Measurements from ENCODE around the gene GH2. TPM values are rescaled to one million over a fixed set of nuclear protein-coding genes. Genes with fewer than 3 reads are reported as not detected.
"Not testable (repeated sequence)": the region's sequence is repeated elsewhere in the genome, so short reads cannot be mapped to it uniquely, and the experiment has no call there.

Gene GH2
- total RNA-seq, 4 donors from 2014 or later: not detected

DNA sequence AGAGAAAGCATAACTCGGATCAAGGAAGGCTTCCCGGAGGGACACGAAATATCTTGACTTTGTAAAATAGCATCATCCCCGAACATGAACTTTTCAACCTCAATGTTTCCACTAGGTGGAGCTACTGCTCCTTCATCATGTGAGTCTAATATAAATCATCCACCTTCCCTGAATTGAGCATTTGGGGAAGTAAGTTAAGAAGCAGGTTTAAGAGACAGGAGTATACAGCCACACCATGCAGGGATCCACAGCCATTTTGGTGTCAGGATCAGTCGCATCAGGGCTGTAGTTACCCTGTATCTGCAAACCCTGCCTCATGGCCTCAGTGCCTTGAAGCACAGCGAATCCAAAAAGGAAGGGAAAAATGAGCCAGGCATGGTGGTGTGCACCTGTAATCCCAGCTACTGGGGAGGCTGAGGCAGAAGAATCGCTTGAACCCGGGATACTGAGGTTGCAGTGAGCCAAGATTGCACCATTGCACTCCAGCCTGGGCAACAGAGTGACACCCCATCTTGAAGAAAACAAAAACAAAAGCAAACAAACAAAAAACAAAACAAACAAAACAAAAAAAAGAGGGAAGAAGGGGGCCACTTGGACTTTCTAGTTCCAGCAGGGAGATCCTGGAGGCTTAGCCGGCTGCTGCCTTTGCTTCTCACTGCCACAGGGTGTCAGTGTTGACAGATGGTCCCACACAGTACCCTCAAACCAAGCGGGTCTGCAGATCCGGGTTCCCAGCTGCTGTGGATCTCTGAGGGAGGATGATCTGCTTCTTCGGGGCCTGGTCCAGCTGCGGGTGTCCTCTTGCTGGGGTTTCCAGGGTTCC, 7.5 kb upstream of the GH2 start:
- WGBS, 2 donors: 29 to 36% methylated on average over 12 of the region's 13 CpGs
- H3K9me3 ChIP-seq, H3K27me3 ChIP-seq, H3K36me3 ChIP-seq, H3K4me3 ChIP-seq, H3K27ac ChIP-seq, H3K4me1 ChIP-seq: not testable (repeated sequence)
- peak in 1 of 2 donors; percentile 50 for DNase-seq (ENCODE audit: low spot score in 2 of 2)
- TF ChIP-seq CTCF (IDR thresholded peaks at IDR 0.05): peak; percentile 27 to 41 (median 31)

GRCh38 chr17:63885119-63885518, 3.4 kb upstream of the GH2 start:
- 85 to 92% methylated on average over 10 of the region's 11 CpGs for WGBS, 2 donors
- not testable (repeated sequence) for DNase-seq (ENCODE audit: low spot score in 2 of 2); H3K9me3 ChIP-seq; H3K27me3 ChIP-seq; H3K4me3 ChIP-seq; H3K4me1 ChIP-seq; H3K27ac ChIP-seq; H3K36me3 ChIP-seq

DNA sequence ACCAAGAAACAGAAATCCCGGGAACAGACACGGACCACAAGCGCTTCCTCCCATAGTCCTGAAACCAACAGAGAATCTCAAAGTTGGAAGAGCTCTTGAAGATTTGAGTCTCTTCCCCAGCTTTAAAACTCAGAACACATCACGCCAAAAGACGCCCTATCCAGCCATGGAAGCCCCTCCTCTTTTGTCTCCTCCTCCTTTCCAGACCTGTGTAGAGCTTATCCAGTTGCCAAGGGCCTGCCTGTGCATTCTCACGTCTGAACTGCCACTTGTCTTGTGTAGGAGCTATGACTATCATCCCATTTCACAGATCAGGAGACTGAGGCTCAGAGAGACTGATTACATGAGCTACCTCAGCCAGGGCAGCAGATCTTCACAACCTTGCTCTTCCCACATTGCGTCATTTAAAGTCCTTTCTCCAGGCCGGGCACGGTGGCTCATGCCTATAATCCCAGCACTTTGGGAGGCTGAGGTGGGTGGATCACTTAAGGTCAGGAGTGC, 932 bp upstream of the GH2 start:
- 72 to 84% methylated on average over 9 of the region's 9 CpGs for whole genome bisulfite sequencing, 2 donors
- not testable (repeated sequence) for H3K4me3 ChIP-seq; H3K4me1 ChIP-seq; H3K36me3 ChIP-seq; DNase-seq (ENCODE audit: low spot score in 2 of 2); H3K27me3 ChIP-seq; H3K27ac ChIP-seq; H3K9me3 ChIP-seq

GRCh38 chr17:63881337-63881736, 407 bp downstream of the GH2 start:
- 43 to 48% methylated on average over 11 of the region's 11 CpGs for WGBS, 2 donors
- not testable (repeated sequence) for H3K9me3 ChIP-seq; DNase-seq (ENCODE audit: low spot score in 2 of 2); H3K36me3 ChIP-seq; H3K27me3 ChIP-seq; H3K4me1 ChIP-seq; H3K27ac ChIP-seq; H3K4me3 ChIP-seq

DNA sequence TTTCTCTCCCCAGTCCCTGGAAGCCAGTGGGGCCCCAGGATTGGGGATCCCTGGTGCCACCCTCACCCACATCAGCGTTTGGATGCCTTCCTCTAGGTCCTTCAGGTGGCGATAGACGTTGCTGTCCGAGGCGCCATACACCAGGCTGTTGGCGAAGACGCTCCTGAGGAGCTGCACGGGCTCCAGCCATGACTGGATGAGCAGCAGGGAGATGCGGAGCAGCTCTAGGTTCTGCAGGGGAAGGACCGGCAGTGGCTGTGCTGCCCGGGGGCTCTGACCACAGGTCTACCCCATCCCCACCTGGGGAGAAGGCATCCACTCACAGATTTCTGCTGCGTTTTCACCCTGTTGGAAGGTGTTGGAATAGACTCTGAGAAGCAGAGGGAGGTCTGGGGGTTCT, 1.0 kb downstream of the GH2 start:
- H3K36me3 ChIP-seq: no peaks in the 10 kb centered on the region
- no peak overlapping the region for H3K4me3 ChIP-seq
- no peaks in the 10 kb centered on the region for H3K27me3 ChIP-seq
- no peaks in the 10 kb centered on the region for H3K9me3 ChIP-seq
- TF ChIP-seq CTCF (IDR thresholded peaks at IDR 0.05) (no peak), POLR2A (IDR thresholded peaks at IDR 0.05) (no peak), EP300 (IDR thresholded peaks at IDR 0.05) (no peak)
- no peak for DNase-seq (ENCODE audit: low spot score in 2 of 2)
- WGBS, 2 donors: 88 to 93% methylated on average over 11 of the region's 12 CpGs
- no peak overlapping the region for H3K27ac ChIP-seq
- no peaks in the 10 kb centered on the region for H3K4me1 ChIP-seq

DNA sequence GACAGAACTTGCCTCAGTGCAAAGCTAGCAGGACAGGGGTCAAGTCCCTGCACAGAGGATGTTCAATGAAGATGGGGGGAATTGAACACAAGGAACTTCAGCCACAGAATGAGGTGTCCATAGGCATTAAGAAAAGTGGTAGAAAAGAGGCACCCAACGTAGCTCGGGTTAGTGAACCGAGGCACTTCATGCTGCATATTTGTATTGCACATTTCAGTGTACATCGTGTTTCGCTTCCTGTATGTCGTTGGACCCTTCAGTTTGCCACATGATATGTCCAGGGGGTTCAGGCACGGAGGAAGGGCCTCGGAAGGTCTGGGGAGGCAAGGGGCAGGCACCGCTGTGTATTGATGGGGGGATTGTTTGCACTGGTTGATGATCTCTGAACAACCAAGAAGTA, 3.3 kb downstream of the GH2 start:
- not testable (repeated sequence) for H3K9me3 ChIP-seq; H3K27ac ChIP-seq; H3K4me1 ChIP-seq; H3K36me3 ChIP-seq; DNase-seq (ENCODE audit: low spot score in 2 of 2); H3K4me3 ChIP-seq; H3K27me3 ChIP-seq
- 90 to 91% methylated on average over 9 of the region's 9 CpGs for WGBS, 2 donors

DNA sequence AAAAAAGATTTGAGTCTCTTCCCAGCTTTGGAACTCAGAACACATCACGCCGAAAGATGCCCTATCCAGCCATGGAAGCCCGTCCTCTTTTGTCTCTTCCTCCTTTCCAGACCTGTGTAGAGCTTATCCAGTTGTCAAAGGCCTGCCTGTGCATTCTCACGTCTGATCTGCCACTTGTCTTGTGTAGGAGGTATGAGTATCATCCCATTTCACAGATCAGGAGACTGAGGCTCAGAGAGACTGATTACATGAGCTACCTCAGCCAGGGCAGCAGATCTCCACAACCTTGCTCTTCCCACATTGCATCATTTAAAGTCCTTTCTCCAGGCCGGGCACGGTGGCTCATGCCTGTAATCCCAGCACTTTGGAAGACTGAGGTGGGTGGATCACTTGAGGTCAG, 7.1 kb downstream of the GH2 start:
- 72 to 80% methylated on average over 6 of the region's 6 CpGs for WGBS, 2 donors
- H3K27me3 ChIP-seq; H3K4me3 ChIP-seq; H3K27ac ChIP-seq; DNase-seq (ENCODE audit: low spot score in 2 of 2); H3K4me1 ChIP-seq; H3K9me3 ChIP-seq; H3K36me3 ChIP-seq: not testable (repeated sequence)

- H3K27ac ChIP-seq, H3K27me3 ChIP-seq: not testable (repeated sequence)
- WGBS, 2 donors: 76 to 82% methylated on average over 6 of the region's 8 CpGs
These were observed 7.6 kb downstream of the GH2 start for GRCh38 chr17:63874061-63874626.

GRCh38 chr17:63873577-63873976, 8.2 kb downstream of the GH2 start, which contains the start of gene CSH2:
Gene CSH2 (minus strand): TSS chr17:63873677. CDS start chr17:63873614, 63 bp downstream.
- H3K4me1 ChIP-seq; H3K27ac ChIP-seq; H3K4me3 ChIP-seq; H3K36me3 ChIP-seq; H3K9me3 ChIP-seq; DNase-seq (ENCODE audit: low spot score in 2 of 2); H3K27me3 ChIP-seq: not testable (repeated sequence)
- no CpG with 5 or more reads among the region's 7 CpGs for WGBS, 2 donors

More at GRCh38 chr17:63874061-63874626, 7.6 kb downstream of the GH2 start:
- not testable (repeated sequence) for DNase-seq (ENCODE audit: low spot score in 2 of 2); H3K4me3 ChIP-seq; H3K36me3 ChIP-seq; H3K9me3 ChIP-seq; H3K4me1 ChIP-seq

DNA sequence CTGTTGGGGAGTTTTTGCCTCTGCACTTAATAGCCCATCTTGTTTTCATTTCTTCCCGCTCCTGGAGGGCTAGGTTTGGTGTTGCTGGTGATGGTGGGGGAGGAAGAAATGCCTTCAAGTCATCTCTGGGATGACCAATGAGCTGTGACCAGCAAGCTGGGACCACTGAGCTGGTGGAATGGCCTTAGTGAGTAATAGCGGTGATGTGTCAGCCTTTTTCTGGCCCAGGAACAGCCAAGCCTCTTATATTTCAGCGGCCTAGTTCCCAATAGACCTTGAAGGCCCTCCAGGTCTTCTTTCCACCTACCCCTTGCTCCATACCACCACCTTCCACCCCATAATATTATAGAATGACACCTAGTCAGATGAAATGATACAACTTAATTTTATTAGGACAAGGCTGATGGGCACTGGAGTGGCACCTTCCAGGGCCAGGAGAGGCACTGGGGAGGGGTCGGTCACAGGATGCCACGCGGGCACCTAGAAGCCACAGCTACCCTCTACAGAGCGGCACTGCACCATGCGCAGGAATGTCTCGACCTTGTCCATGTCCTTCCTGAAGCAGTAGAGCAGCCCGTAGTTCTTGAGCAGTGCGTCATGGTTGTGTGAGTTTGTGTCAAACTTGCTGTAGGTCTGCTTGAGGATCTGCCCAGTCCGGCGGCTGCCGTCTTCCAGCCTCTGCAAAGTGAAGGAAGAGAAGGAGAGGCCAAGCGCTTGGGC, 9.9 kb downstream of the GH2 start:
- not testable (repeated sequence) for DNase-seq (ENCODE audit: low spot score in 2 of 2); H3K27me3 ChIP-seq; H3K9me3 ChIP-seq; H3K4me3 ChIP-seq; H3K4me1 ChIP-seq; H3K36me3 ChIP-seq; H3K27ac ChIP-seq
- WGBS, 2 donors: 88 to 92% methylated on average over 11 to 14 of the region's 15 CpGs

- H3K4me1 ChIP-seq; H3K36me3 ChIP-seq; H3K27me3 ChIP-seq; DNase-seq (ENCODE audit: low spot score in 2 of 2); H3K9me3 ChIP-seq; H3K27ac ChIP-seq; H3K4me3 ChIP-seq: not testable (repeated sequence)
- WGBS, 2 donors: 84 to 88% methylated on average over 4 of the region's 4 CpGs
These were observed 11.5 kb downstream of the GH2 start for GRCh38 chr17:63870292-63870665.
